PC-9 (cell line): Measurements from ENCODE around the gene PTPRT.

ENCODE experiments used
- CTCF ChIP-seq: fragments of 200-600 bp; sonication (generic); conservative IDR thresholded peaks from 2 replicates; pipeline ENCODE4 v1.6.1; 2017; ENCODE audit warnings: mixed run types, antibody characterized with exemption, mild to moderate bottlenecking, moderate library complexity
- EZH2 ChIP-seq: fragments of 200-600 bp; sonication (generic); IDR thresholded peaks from 2 replicates; pipeline ENCODE4 v1.8.0; 2017; ENCODE audit warnings: antibody characterized with exemption, low read depth

GRCh38 chr20:43183536-43184070, 6.1 kb downstream of the PTPRT start:
- no peak for TF ChIP-seq EZH2
- no peak for TF ChIP-seq CTCF
